Hepatocyte (in vitro differentiated cells): ENCODE results near the gene C10orf105.

ENCODE experiments used
- CTCF ChIP-seq: fragments of 200-600 bp; sonication (generic); IDR thresholded peaks from 2 replicates; pipeline ENCODE4 v1.5.1; 2016; ENCODE audit warnings: antibody characterized with exemption, mild to moderate bottlenecking; ENCODE audit not compliant: poor library complexity
- EZH2 ChIP-seq: fragments of 200-600 bp; sonication (generic); IDR thresholded peaks from 2 replicates; pipeline ENCODE4 v1.6.1; 2016; ENCODE audit warnings: antibody characterized with exemption, mild to moderate bottlenecking, borderline replicate concordance
- EZH2phosphoT487 ChIP-seq: fragments of 200-600 bp; sonication (generic); IDR thresholded peaks from one replicate; pipeline ENCODE4 v1.6.1; 2018; ENCODE audit warnings: antibody characterized with exemption, mild to moderate bottlenecking, low read depth, moderate library complexity; ENCODE audit not compliant: unreplicated experiment, severe bottlenecking

GRCh38 chr10:71754562-71754961, 35.0 kb upstream of the C10orf105 start:
- no peak for TF ChIP-seq EZH2
- no peak for TF ChIP-seq CTCF
- TF ChIP-seq EZH2phosphoT487 = no peak
